ENCODE results near the gene PLK3. TPM values are rescaled to one million over a fixed set of nuclear protein-coding genes. Genes with fewer than 3 reads are reported as not detected.

The PLK3 gene
- total RNA-seq, 6 experiments from 2014 or later = 37.1 to 44.6 (median 39.2) TPM

- Mint-ChIP-seq H3K36me3 (ENCODE audit: low read depth) (peaks cover 45% of the 10 kb centered on the region), H3K4me1 (ENCODE audit: low read depth) (peaks cover 65% of the 10 kb centered on the region), H3K9me3 (no peaks in the 10 kb centered on the region), H3K4me3 (peak overlapping the region; percentile 94), H3K27me3 (ENCODE audit: insufficient read depth) (peaks cover 14% of the 10 kb centered on the region), H3K27ac (peak overlapping the region; percentile 94)
- no peak for TF ChIP-seq CTCF (IDR thresholded peaks at IDR 0.05)
- no peak for DNase-seq
Observed at GRCh38 chr1:44802306-44803061, 2.3 kb downstream of the PLK3 start.

GRCh38 chr1:44803062-44803311 lies 2.8 kb downstream of the PLK3 start:
- DNase-seq = no peak
- H3K27me3 Mint-ChIP-seq (ENCODE audit: insufficient read depth) = peaks cover 14% of the 10 kb centered on the region
- peak overlapping the region; percentile 94 for H3K27ac Mint-ChIP-seq
- peaks cover 70% of the 10 kb centered on the region for H3K4me1 Mint-ChIP-seq (ENCODE audit: low read depth)
- TF ChIP-seq CTCF (IDR thresholded peaks at IDR 0.05) = no peak
- H3K36me3 Mint-ChIP-seq (ENCODE audit: low read depth) = peaks cover 45% of the 10 kb centered on the region
- H3K9me3 Mint-ChIP-seq = no peaks in the 10 kb centered on the region
- peak overlapping the region; percentile 94 for H3K4me3 Mint-ChIP-seq

- Mint-ChIP-seq H3K36me3 (ENCODE audit: low read depth) (peaks cover 45% of the 10 kb centered on the region), H3K4me1 (ENCODE audit: low read depth) (peaks cover 72% of the 10 kb centered on the region), H3K27me3 (ENCODE audit: insufficient read depth) (peaks cover 17% of the 10 kb centered on the region), H3K9me3 (no peaks in the 10 kb centered on the region), H3K27ac (peak overlapping the region; percentile 94), H3K4me3 (peak overlapping the region; percentile 94)
- TF ChIP-seq CTCF (IDR thresholded peaks at IDR 0.05) = no peak
- no peak for DNase-seq
Observed at GRCh38 chr1:44803312-44804095, 3.3 kb downstream of the PLK3 start.

GRCh38 chr1:44805311-44806024 lies 5.3 kb downstream of the PLK3 start:
- no peak for DNase-seq

More at GRCh38 chr1:44805311-44806024, 5.3 kb downstream of the PLK3 start:
- Mint-ChIP-seq H3K27me3 (ENCODE audit: insufficient read depth) (peaks cover 30% of the 10 kb centered on the region), H3K9me3 (no peaks in the 10 kb centered on the region), H3K4me3 (peak overlapping the region; percentile 30), H3K4me1 (ENCODE audit: low read depth) (peaks cover 78% of the 10 kb centered on the region), H3K36me3 (ENCODE audit: low read depth) (peaks cover 54% of the 10 kb centered on the region), H3K27ac (peak overlapping the region; percentile 94)
- TF ChIP-seq CTCF (IDR thresholded peaks at IDR 0.05) = peak; percentile 44; the same call in 1 of the 2 replicates

All from HFFc6 (cell line).